GM21619 (cell line): ENCODE results near the gene CDK5R1.

ENCODE experiments used
- ATAC-seq: cut with Tn5 transposase; IDR thresholded peaks from one replicate; pipeline ENCODE4 v1.9.1; 2021; ENCODE audit not compliant: unreplicated experiment

Gene CDK5R1

GRCh38 chr17:32492264-32492589 lies 5.4 kb downstream of the CDK5R1 start:
- no peak for ATAC-seq

GRCh38 chr17:32492648-32493289 lies 6.0 kb downstream of the CDK5R1 start:
- ATAC-seq = no peak

- ATAC-seq = no peak
Measured at GRCh38 chr17:32493571-32493970, 6.8 kb downstream of the CDK5R1 start.

- ATAC-seq = no peak
Measured at GRCh38 chr17:32493976-32494513, 7.3 kb downstream of the CDK5R1 start.

GRCh38 chr17:32494621-32495358 lies 8.0 kb downstream of the CDK5R1 start:
- ATAC-seq = no peak

- ATAC-seq = no peak
Measured at GRCh38 chr17:32495359-32496231, 8.8 kb downstream of the CDK5R1 start.

- ATAC-seq = no peak
Measured at GRCh38 chr17:32496395-32497073, 9.7 kb downstream of the CDK5R1 start.

GRCh38 chr17:32497431-32498205 lies 10.8 kb downstream of the CDK5R1 start:
- no peak for ATAC-seq

GRCh38 chr17:32498391-32498790 lies 11.6 kb downstream of the CDK5R1 start:
- ATAC-seq = no peak

- ATAC-seq = no peak
Measured at GRCh38 chr17:32502013-32502412, 15.2 kb downstream of the CDK5R1 start.

GRCh38 chr17:32502710-32503109 lies 15.9 kb downstream of the CDK5R1 start:
- no peak for ATAC-seq

- ATAC-seq = peak; percentile 88
Measured at GRCh38 chr17:32503251-32504165, 16.7 kb downstream of the CDK5R1 start.

- no peak for ATAC-seq
Measured at GRCh38 chr17:32504166-32504990, 17.6 kb downstream of the CDK5R1 start.

- no peak for ATAC-seq
Measured at GRCh38 chr17:32508926-32509325, 22.1 kb downstream of the CDK5R1 start.

GRCh38 chr17:32510466-32510865 lies 23.7 kb downstream of the CDK5R1 start:
- ATAC-seq = no peak

- no peak for ATAC-seq
Measured at GRCh38 chr17:32512328-32512727, 25.5 kb downstream of the CDK5R1 start.

GRCh38 chr17:32513579-32513978 lies 26.8 kb downstream of the CDK5R1 start:
- ATAC-seq = no peak

GRCh38 chr17:32514606-32515005 lies 27.8 kb downstream of the CDK5R1 start:
- ATAC-seq = no peak
